Stimulated activated CD4-positive, alpha-beta T cell treated with anti-CD3 and anti-CD28 coated beads, Interleukin-1b, Interleukin-23, amount 100 ng/mL, for 4 hours (primary cell): ENCODE results near the gene C11orf97.
A peak's percentile ranks its signal among the peaks of the same experiment; 100 is the strongest.
"Not testable (repeated sequence)": the region's sequence is repeated elsewhere in the genome, so short reads cannot be mapped to it uniquely, and the experiment has no call there.

Source experiments
- DNase-seq, 2 donors: peaks; one replicate each; pipeline ENCODE4 v3.0.0-alpha.2; 2020; ENCODE audit warnings: low read depth in 2 of 2

The C11orf97 gene

GRCh38 chr11:94525546-94526324 lies 13.5 kb downstream of the C11orf97 start:
- no peak for DNase-seq

- no peak for DNase-seq
Observed at GRCh38 chr11:94526645-94527438, 14.6 kb downstream of the C11orf97 start.

GRCh38 chr11:94528551-94528950 lies 16.3 kb downstream of the C11orf97 start:
- DNase-seq = no peak

- DNase-seq = no peak
Observed at GRCh38 chr11:94532211-94532610, 19.9 kb downstream of the C11orf97 start.

GRCh38 chr11:94533206-94533605 lies 20.9 kb downstream of the C11orf97 start:
- DNase-seq = no peak

GRCh38 chr11:94533696-94534630 lies 21.7 kb downstream of the C11orf97 start:
- no peak for DNase-seq

GRCh38 chr11:94536386-94536785 lies 24.1 kb downstream of the C11orf97 start:
- no peak for DNase-seq

- no peak for DNase-seq
Observed at GRCh38 chr11:94537031-94537600, 24.9 kb downstream of the C11orf97 start.

- no peak for DNase-seq
Observed at GRCh38 chr11:94539420-94539819, 27.2 kb downstream of the C11orf97 start.

- peak; percentile 49 to 61 for DNase-seq
Observed at GRCh38 chr11:94543695-94544645, 31.7 kb downstream of the C11orf97 start, which contains the start of gene FUT4. FUT4 (plus strand) TSS chr11:94543921; CDS start chr11:94544134, 213 bp downstream.

- no peak for DNase-seq
Observed at GRCh38 chr11:94544646-94545263, 32.5 kb downstream of the C11orf97 start.

GRCh38 chr11:94545264-94546161 lies 33.3 kb downstream of the C11orf97 start:
- DNase-seq = no peak

- DNase-seq = no peak
Observed at GRCh38 chr11:94546162-94546470, 33.9 kb downstream of the C11orf97 start.

GRCh38 chr11:94546886-94547285 lies 34.6 kb downstream of the C11orf97 start:
- no peak for DNase-seq

GRCh38 chr11:94549146-94549545 lies 36.9 kb downstream of the C11orf97 start:
- no peak for DNase-seq

GRCh38 chr11:94550513-94550912 lies 38.3 kb downstream of the C11orf97 start:
- DNase-seq = no peak

- no peak for DNase-seq
Observed at GRCh38 chr11:94553938-94554337, 41.7 kb downstream of the C11orf97 start.

GRCh38 chr11:94555752-94556329 lies 43.6 kb downstream of the C11orf97 start:
- not testable (repeated sequence) for DNase-seq

- DNase-seq = no peak
Observed at GRCh38 chr11:94557421-94557820, 45.2 kb downstream of the C11orf97 start.
